HG02840 (cell line): ENCODE data around the gene ABCC8.
A peak's percentile ranks its signal among the peaks of the same experiment; 100 is the strongest.

Experiments
- ATAC-seq: cut with Tn5 transposase; IDR thresholded peaks from one replicate; pipeline ENCODE4 v1.9.1; 2021; ENCODE audit warnings: mild to moderate bottlenecking, moderate library complexity, moderate number of reproducible peaks; ENCODE audit not compliant: unreplicated experiment, low FRiP score

ABCC8 gene

DNA sequence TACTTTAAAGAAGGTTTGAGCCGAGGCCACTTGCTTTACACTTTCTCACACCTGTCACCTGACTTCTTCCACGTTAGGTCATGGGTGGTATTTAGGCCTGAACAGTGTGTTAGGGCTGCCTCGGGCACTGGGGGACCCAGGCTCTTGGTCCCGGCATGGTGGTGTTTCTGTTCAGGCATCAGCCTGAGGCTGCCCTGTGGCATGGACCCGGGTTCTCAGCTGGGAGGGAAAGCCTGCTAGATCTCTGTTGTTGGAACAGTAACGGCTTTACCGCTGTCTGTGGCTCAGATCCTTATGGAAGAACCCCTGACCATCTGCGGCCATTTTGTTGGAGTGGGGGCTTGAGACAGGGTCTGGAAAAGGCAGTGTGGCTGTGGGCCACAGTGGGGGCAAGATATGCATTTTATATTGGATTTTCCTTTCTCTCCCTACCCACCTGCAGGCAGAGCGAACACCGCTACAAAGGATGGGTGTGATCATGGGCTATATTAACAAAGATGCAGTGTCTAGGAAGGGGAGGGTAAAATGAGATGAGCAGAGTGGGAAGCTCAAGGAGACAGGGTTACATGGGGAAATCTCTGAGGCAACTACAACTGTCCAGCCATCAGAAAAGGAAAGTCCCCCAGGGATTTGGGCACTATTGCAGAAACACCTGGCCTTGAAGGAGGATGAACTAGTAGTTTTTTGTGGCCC lies 86.5 kb downstream of the ABCC8 start:
- ATAC-seq = no peak

DNA sequence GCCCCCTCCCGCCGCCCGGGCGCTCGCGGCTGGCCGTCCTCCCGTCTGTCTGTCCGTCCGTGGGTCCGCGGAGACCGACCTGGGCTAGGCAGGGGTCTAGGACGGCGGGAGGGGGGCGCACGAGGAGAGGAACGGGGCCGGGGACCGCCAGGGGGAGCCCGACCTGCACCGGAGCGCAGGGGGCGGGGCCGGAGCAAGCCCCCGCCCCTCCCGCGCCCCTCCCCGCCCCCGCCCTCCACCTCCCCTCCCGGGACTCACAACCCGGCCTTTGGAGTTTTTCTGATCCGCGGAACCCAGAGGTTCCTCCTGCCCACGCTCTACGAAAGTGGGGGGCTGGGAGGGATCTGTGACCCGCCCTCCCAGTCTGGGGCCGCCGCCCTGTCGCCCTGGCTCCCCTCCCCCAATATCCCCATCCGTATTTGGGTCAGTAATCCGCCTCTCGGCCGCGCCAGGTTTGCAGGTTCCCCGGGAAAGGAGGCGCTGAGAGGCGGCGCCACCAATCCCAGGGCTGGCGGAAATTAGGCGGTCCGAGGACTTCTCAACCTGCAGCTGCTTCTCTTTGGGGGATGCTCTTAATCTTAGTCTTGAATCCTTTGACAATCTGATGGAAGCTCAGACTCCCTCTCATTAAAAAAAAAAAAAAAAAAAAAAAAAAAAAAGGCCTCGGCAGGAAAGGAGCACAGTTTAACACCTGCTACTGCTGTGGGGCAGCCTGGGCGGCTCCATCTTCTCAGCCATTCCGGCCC lies 87.3 kb downstream of the ABCC8 start:
- peak; percentile 42 for ATAC-seq

DNA sequence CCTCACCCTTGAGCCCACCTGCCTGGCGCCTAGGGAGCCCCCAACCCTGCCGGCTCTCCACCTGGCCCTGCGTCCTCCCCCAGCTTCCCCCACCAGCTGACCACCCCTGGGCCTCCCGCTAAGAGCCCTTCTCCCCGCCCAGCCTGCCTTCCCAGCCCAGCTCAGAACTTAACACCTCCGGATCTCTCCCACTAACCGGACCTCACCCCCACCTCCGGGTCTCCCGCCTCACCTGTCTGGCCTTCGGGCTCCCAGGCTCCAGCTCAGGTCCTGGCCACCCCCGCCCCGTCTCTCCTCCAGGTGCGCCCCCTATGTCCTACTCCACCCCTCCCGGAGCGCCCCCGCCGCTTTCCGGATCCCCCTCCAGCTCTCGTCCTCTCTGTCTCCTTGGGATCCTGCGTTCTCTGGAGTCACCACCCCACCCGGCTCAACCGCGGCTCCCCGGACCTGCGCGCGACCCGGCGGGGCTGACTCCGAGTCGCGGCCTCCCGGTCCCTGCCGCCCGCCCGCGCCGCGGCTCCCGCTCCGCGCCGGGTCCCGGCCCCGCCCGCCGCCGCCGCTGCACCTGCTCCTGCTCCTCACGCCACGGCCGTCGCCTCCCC lies 87.9 kb downstream of the ABCC8 start, which contains the start of gene KCNJ11:
TSS of gene KCNJ11 (minus strand) at position 51 of the 602 bp plus-strand sequence. CDS start 568 bp downstream, outside the sequence.
- ATAC-seq = peak; percentile 25

DNA sequence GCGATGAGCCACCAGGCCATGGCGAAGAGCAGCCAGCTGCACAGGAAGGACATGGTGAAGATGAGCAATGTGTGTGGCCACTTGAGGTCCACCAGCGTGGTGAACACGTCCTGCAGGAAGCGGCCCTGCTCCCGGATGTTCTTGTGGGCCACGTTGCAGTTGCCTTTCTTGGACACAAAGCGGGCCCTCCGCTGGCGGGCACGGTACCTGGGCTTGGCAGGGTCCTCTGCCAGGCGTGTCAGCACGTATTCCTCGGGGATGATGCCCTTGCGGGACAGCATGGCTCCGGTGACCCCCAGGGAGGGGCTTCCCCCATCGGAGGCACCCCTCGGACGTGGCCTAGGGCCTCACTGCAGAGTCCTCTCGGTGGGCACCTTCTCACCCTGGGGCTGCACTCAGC lies 88.8 kb downstream of the ABCC8 start:
- no peak for ATAC-seq

DNA sequence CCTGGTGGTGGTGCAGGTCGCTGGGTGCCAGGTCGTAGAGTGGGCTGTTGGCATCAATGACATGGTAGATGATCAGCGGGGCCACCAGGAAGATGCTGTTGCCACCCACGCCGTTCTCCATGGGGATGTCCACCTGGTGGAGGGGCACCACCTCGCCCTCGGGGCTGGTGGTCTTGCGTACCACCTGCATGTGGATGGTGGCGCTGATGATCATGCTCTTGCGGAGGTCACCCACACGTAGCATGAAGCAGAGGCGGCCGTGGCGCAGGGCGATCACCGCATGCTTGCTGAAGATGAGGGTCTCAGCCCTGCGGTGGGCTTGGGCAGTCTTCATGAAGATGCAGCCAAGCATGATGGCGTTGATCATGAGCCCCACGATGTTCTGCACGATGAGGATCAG lies 89.4 kb downstream of the ABCC8 start:
- ATAC-seq = no peak

DNA sequence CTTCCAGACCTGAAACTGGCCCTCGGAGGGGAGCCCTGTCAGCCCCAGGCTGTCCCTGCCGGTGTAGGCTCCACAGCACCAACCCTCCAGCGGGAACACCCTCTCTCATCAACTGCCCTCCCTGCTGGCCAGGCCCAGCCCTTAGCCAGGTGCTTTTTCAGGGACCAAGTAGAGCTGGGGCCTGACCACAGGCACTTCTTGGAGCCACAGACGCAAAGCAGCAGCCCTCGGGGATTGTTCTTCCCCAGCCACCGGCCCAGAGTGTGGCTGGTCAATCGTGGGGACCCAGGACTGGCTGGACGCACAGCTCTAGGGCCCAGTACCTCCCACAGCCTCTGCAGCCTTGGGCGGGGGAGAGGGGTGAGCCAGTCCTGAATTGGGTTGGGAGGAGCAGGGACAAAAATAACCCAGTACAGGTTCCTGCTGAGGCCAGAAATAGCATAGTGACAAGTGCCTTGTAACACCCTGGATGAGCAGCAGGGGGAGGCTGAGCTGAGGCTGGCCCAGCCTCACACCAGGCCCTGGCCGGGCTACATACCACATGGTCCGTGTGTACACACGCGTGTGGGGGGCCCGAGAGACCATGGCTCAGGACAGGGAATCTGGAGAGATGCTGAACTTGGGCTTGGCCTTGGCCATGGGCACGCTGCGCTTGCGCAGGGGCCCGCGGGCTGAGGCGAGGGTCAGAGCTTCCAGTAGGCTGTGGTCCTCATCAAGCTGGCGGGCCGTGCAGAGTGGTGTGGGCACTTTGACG lies 90.1 kb downstream of the ABCC8 start:
- no peak for ATAC-seq

DNA sequence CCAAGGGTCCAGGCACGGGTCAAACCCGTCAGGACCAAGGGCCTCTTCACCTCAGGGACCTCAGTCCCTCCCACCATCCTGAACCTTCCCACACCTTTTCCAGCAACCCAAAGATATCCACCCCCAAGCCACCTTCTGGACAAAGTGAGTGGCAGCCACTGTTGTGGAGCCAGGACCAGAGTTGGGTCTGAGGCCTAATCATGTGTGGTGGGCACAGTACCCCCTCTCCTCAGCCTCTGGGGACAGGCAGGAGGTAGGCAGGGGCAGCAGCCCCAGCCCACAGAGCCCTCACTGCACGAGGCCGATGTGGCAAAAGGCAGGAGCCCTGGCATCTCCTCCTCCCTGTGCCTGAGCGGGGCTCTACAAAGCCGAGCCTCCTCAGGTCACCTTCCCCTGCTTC lies 90.7 kb downstream of the ABCC8 start:
- no peak for ATAC-seq

DNA sequence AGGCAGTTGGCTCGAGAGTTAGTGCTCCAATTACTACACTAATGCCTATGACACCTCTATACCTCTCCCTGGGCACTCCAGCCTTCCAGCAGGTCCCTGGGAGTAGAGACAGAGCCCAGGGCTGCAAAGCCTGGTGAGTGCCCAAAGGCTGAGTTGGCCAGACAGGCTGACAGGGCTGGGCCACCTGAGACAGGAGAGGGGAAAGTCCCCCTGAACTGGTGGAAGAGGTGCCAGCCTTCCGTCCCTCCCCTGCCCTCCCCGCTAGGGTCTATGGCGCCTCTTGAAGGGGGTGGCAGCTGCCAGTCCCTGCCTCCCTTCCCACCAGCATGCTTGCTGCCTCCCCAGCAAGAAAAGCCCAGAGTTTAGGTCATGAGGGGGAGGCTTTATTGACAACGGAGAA lies 91.2 kb downstream of the ABCC8 start:
- ATAC-seq = no peak

DNA sequence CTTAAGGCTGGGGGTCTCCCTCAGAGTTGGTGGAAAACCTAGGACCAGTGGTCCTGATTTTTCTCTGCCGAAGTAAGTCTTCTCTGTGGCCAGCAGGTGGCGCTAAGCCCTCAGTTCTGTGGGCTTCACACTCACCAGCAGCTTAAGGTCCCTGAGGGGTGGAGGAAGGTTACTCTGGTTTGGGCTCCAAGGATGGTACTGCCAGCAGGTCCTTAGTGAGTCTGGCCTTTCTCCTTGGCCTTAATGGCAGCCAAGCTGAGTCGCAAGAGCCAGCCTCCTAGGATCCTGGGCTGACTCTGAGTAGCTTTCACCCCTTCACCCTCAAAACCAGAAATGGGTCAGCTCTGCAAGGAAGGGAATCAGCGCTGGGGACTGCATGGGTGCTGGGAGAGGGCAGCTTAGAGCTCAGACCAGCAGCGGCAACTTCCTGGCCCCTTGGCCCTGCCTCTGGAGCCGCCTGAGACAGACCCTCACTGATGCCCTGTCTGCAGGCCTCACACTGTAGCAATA lies 92.6 kb downstream of the ABCC8 start:
- no peak for ATAC-seq

DNA sequence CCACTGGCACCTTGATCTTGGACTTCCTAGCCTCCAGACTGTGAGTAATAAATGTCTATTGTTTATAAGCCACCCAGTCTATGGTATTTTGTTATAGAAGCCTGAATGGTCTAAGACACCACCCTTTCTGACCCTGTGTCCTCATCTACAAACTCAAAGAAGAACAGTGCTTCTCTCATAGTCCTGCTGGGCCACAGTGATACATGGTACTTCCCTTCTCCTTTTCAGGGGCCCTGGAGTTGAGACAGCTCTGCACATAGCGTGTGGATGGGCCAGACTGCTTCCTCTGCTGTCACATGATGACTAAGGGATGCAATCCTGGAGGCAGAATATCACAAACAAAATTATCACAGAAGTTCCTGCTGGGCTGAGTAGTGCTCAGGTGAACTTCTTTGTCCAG lies 93.2 kb downstream of the ABCC8 start:
- ATAC-seq = no peak

DNA sequence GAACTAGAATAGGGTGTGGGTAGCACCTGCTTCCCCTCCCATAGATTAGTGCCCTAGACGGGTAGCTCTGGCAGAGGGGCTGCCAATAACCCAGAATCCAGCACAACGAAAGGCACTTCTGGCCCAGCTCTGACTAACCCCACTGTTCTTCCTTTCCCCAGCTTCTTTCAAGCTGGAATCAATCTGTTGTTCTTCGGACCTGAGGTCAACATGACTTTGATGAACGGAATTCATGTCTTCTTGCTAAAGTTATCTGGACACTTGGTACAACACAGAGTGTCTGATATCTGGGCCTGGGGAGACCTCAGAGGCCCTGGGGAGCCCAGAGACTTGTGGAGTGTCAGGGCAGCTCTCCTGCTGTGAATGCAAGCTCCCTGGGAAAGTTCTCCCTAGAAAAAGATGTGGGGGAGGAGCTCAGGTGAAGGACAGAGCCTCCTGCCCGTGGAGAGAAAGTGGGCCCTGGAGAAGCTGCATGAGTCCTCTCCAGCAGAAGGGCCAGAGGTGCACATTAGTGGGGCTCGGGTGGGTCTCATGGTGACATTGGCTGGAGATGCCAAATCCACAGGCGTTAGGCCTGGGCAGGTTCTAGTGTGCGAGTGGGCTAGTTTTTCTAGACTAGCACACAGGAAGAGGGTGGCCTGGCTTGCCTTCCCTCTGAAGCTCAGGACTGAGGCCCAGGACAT lies 94.5 kb downstream of the ABCC8 start:
- ATAC-seq = no peak

DNA sequence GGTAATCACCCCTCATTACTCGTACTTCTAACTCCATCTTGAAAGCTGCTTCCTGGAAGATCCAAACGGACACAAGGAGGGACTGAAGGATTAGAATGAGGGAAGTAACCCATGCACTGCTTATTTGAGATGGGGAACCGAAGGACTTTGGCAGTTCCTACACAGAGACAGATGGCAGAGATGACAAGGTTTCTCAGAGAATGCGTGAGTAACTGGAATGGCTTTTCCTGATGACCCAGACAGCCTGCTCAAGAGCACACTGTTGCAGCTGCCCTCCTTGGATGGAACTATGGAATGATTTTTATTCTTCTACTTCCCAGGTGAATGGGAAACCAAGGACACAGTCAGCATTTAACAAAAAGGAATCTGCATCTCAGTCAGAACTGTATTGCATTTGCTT lies 95.5 kb downstream of the ABCC8 start:
- ATAC-seq = no peak

DNA sequence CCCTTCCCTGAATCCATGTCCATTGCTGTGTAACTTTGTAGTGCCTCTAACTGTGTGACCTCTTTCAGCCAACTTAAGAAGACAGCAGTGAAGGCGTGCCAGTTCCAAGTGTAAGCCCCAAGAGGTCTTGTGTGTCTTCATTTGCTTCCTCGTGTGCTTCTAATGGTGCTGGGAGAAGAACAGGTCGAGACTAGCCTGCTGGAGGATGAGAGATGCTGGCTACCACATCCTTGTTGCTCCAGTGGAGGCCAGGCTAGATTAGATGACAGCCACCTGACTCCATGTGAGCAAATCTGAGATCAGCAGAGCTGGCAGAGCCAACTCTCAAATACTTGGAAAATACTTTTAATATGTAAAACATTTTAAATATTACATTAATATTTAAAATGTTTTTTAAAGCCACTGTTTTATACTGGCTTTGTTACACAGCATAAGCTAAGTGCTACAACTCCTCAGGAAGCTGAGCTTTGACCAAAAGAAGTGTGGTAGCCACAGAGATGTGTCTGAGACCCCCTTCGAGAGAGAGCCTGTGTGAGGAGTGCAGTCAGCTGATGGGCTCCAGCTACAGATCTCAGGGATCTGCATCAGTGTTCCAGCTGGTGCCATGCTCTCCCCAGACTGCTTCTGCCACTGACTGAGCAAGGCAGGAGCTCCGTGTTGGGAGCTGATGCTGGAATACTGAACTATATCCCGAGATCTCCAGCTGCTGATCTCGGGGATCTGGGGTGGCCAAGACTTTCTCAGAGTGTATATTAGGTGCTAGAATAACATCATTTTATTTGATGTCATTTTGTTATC lies 97.1 kb downstream of the ABCC8 start:
- no peak for ATAC-seq

DNA sequence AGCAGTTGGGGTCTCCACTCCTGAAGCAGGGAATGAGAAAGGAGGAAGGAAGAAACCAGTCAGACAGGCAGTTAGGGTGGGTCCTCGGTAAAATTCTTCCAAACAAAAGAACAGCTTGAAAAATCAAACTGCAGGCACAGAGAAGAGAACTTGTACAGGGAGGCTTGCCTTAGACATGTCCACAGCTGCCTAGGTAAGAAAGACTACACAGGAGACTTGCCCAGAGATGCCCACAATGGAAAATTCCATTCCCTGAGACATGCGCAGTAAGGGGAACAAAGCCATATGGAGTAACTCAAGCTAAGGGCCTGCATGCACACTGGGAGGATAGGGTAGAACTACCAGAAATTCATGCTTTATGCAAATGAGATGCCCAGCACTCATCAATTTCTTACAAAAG lies 98.0 kb downstream of the ABCC8 start:
- no peak for ATAC-seq

DNA sequence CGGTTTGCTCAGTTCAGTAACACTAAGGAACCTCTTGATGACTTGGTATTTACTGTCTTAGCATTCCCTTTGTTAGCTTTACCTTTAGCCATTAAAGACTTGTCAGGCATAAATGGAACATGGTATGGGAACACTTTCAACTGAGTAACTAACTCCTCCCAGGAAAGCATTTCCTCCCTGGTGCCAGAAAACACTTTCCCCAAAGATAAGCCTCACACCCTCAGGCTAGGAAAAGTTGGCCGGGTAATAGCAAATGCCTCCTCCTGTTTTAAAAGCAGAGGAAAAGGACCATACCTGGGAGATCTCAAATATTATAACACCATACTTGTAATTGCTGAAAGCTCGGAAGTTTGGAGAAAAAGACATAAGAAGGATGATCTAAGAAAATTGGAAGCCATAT lies 100.2 kb downstream of the ABCC8 start:
- no peak for ATAC-seq

DNA sequence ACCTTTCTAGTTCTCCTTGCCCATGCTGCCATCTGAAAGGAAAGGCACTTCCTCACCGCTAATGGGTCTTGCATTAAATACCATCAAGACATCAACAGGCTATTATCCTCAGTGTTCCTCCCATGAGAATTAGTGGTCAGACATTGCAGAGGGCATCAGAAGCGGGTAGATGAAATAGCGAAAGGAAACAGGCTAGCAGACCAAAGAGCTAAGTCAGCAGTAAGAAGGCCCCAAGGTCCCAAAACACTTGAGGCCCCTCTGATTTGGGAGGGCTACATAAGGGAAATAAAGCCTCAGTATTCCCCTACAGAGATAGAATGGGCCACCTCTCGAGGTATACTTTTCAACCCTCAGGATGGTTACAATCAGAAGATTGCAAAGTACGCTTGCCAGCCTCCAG lies 101.1 kb downstream of the ABCC8 start:
- no peak for ATAC-seq

DNA sequence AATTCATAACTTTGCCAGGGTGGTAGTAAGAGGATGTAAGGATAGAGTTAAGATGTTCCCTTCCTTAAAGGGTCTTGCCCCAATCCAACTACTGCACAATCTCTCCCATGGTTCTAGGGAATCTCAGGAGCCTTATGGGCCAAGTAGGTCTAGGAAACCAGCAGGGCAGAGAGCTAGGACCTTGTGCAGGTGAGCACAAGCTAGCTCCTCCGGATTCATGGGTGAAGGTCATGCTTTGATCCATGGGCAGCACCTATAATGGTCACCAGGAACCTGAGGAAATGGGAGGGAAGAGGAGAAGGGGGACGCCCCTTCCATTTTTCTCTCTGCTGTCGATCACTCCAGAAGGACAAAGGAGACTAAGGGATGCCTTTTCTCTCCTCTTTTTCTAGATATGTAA lies 105.0 kb downstream of the ABCC8 start:
- no peak for ATAC-seq

DNA sequence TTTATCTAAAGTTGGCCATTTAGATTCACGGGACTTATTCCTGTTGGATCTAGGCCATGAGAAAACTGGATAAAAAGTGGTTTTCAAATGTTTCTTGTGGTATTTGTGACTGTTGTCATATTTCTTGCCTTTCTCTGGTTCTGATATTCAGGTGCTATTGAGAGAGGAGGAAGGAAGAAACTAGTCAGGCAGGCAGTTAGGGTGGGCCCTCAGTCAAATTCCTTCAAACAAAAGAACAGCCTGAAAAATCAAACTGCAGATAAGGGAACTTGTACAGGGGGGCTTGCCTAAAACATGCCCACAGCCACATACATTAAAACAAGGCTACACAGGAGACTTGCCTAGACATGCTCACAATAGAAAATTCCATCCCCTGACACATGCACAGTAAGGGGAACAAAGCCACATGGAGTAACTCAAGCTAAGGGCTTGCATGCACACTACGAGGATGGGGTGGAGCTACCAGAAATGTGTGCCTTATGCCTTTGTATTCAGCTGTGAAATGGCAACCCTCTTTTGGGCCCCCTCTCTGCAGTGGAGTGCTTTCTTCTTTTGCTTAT lies 106.9 kb downstream of the ABCC8 start:
- no peak for ATAC-seq

DNA sequence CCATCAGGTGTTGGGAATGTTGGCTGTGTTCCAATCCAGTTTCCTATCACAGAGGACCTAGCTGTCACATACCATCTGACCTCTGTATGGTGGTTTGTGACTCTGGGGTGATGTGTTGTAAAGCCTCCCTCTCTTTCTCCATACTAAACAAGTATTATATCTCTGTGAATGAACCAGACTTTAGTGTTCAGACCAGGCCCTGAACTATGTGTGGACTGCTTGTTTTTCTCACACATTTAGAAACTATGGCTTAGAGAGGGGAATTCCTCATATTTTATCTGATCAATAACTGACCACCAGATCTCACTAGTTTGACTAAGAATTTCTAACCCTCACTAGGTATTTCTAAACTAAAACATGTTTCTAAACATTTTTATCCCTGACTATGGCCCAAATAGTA lies 107.6 kb downstream of the ABCC8 start:
- ATAC-seq = no peak
